H9 (cell line): ENCODE data around the gene HAUS1. TPM values are rescaled to one million over a fixed set of nuclear protein-coding genes. Genes with fewer than 3 reads are reported as not detected.
A peak's percentile ranks its signal among the peaks of the same experiment; 100 is the strongest.

Experiments used
- DNase-seq: peaks from one replicate; pipeline ENCODE4 v3.0.0-alpha.2; 2017
- H2AFZ ChIP-seq: one replicate; pipeline ENCODE4 v1.6.1; 2013; ENCODE audit warnings: mild to moderate bottlenecking, low read length, control low read depth, moderate library complexity
- H2AK5ac ChIP-seq: 2 replicates; pipeline ENCODE4 v1.6.1; 2013; ENCODE audit warnings: low read length, control low read depth, mixed read lengths; ENCODE audit not compliant: insufficient read length
- H2BK120ac ChIP-seq: one replicate; pipeline ENCODE4 v1.6.1; 2013; ENCODE audit warnings: low read depth, mild to moderate bottlenecking, low read length, control low read depth, inconsistent platforms; ENCODE audit not compliant: poor library complexity, severe bottlenecking
- H2BK12ac ChIP-seq: 2 replicates; pipeline ENCODE4 v1.6.1; 2013; ENCODE audit warnings: low read length, control low read depth, mixed read lengths, low read depth; ENCODE audit not compliant: insufficient read length
- H2BK15ac ChIP-seq: 2 replicates; pipeline ENCODE4 v1.6.1; 2013; ENCODE audit warnings: low read depth, low read length, control low read depth
- H2BK20ac ChIP-seq: one replicate; pipeline ENCODE4 v1.6.1; 2013; ENCODE audit warnings: low read depth, mild to moderate bottlenecking, low read length, control low read depth, inconsistent platforms; ENCODE audit not compliant: poor library complexity, severe bottlenecking
- H2BK5ac ChIP-seq: 2 replicates; pipeline ENCODE4 v1.6.1; 2013; ENCODE audit warnings: low read length, control low read depth, mixed read lengths; ENCODE audit not compliant: insufficient read length
- H3K14ac ChIP-seq: 2 replicates; pipeline ENCODE4 v1.6.1; 2013; ENCODE audit warnings: low read length, control low read depth; ENCODE audit not compliant: insufficient read depth
- H3K18ac ChIP-seq: 2 replicates; pipeline ENCODE4 v1.6.1; 2013; ENCODE audit warnings: low read depth, mild to moderate bottlenecking, mixed read lengths, low read length, control low read depth; ENCODE audit not compliant: insufficient read length
- H3K23ac ChIP-seq: 2 replicates; pipeline ENCODE4 v1.6.1; 2013; ENCODE audit warnings: low read length, control low read depth, mixed read lengths, low read depth; ENCODE audit not compliant: insufficient read length
- H3K23me2 ChIP-seq: 2 replicates; pipeline ENCODE4 v1.6.1; 2013; ENCODE audit warnings: low read depth, mild to moderate bottlenecking, mixed read lengths, low read length, control low read depth; ENCODE audit not compliant: insufficient read length, poor library complexity, severe bottlenecking
- H3K27ac ChIP-seq: 2 replicates; pipeline ENCODE4 v1.5.1; 2013; ENCODE audit warnings: low read length, control low read depth, mixed read lengths, low read depth; ENCODE audit not compliant: insufficient read length
- H3K27me3 ChIP-seq: 2 replicates; pipeline ENCODE4 v1.6.1; 2013; ENCODE audit warnings: low read length, control low read depth, inconsistent platforms; ENCODE audit not compliant: insufficient read depth
- H3K4ac ChIP-seq: 2 replicates; pipeline ENCODE4 v1.6.1; 2013; ENCODE audit warnings: low read depth, mild to moderate bottlenecking, control low read depth, inconsistent platforms, low read length, moderate library complexity
- H3K4me1 ChIP-seq: 2 replicates; pipeline ENCODE4 v1.6.1; 2013; ENCODE audit warnings: low read length, control low read depth, inconsistent platforms; ENCODE audit not compliant: insufficient read depth
- H3K4me2 ChIP-seq: 2 replicates; pipeline ENCODE4 v1.6.1; 2013; ENCODE audit warnings: low read length, control low read depth, mixed read lengths; ENCODE audit not compliant: insufficient read length, insufficient read depth
- H3K56ac ChIP-seq: 2 replicates; pipeline ENCODE4 v1.6.1; 2013; ENCODE audit warnings: low read depth, mild to moderate bottlenecking, mixed read lengths, low read length, control low read depth; ENCODE audit not compliant: insufficient read length
- H3K79me1 ChIP-seq: 2 replicates; pipeline ENCODE4 v1.6.1; 2013; ENCODE audit warnings: low read depth, mild to moderate bottlenecking, moderate library complexity, low read length, control low read depth, inconsistent platforms; ENCODE audit not compliant: insufficient read depth, poor library complexity, severe bottlenecking
- H3K79me2 ChIP-seq: 2 replicates; pipeline ENCODE4 v1.6.1; 2013; ENCODE audit warnings: low read length, control low read depth, inconsistent platforms; ENCODE audit not compliant: insufficient read depth
- H3K9ac ChIP-seq: 2 replicates; pipeline ENCODE4 v1.6.1; 2013; ENCODE audit warnings: low read length, control low read depth, mixed read lengths; ENCODE audit not compliant: insufficient read length; ENCODE audit errors: extremely low read depth
- H3K9me3 ChIP-seq: one replicate; pipeline ENCODE4 v1.6.1; 2013; ENCODE audit warnings: low read depth, low read length, inconsistent platforms; ENCODE audit not compliant: control insufficient read depth
- H3T11ph ChIP-seq: one replicate; pipeline ENCODE4 v1.6.1; 2013; ENCODE audit warnings: mild to moderate bottlenecking, low read length, control low read depth, inconsistent platforms
- H4K20me1 ChIP-seq: one replicate; pipeline ENCODE4 v1.6.1; 2013; ENCODE audit not compliant: control insufficient read depth, insufficient read length, insufficient read depth
- H4K5ac ChIP-seq: 2 replicates; pipeline ENCODE4 v1.6.1; 2013; ENCODE audit warnings: low read depth, mild to moderate bottlenecking, mixed read lengths, low read length, control low read depth; ENCODE audit not compliant: insufficient read length
- H4K8ac ChIP-seq: replicated peaks from 2 replicates; pipeline ENCODE4 v1.6.1; 2013; ENCODE audit warnings: low read length, control low read depth, mixed read lengths, low read depth; ENCODE audit not compliant: insufficient read length
- H4K91ac ChIP-seq: 2 replicates; pipeline ENCODE4 v1.6.1; 2013; ENCODE audit warnings: low read depth, mild to moderate bottlenecking, moderate library complexity, mixed read lengths, low read length, control low read depth; ENCODE audit not compliant: insufficient read length
- H3K27ac Mint-ChIP-seq, 3 experiments: 2 replicates in 2 of 3; 3 replicates in 1 of 3; pipeline ENCODE4 v1.8.0; 2020 to 2021; ENCODE audit warnings: mixed read lengths in 3 of 3, mild to moderate bottlenecking in 1 of 3, moderate library complexity in 1 of 3
- H3K27me3 Mint-ChIP-seq: 2 replicates; pipeline ENCODE4 v1.8.0; 2021; ENCODE audit warnings: low read depth, mild to moderate bottlenecking, moderate library complexity, mixed read lengths
- H3K36me3 Mint-ChIP-seq, 3 experiments: 2 replicates in 2 of 3; 3 replicates in 1 of 3; pipeline ENCODE4 v1.8.0; 2020 to 2021; ENCODE audit warnings: low read depth in 3 of 3, mixed read lengths in 3 of 3; ENCODE audit not compliant: insufficient read depth in 1 of 3
- H3K4me1 Mint-ChIP-seq, 2 experiments: 2 replicates each; pipeline ENCODE4 v1.8.0; 2020; ENCODE audit warnings: mixed read lengths in 2 of 2
- H3K4me3 Mint-ChIP-seq, 2 experiments: 2 replicates in 1 of 2; 3 replicates in 1 of 2; pipeline ENCODE4 v1.8.0; 2020 to 2021; ENCODE audit warnings: mild to moderate bottlenecking in 2 of 2, mixed read lengths in 2 of 2, moderate library complexity in 1 of 2
- H3K9me3 Mint-ChIP-seq, 2 experiments: 2 replicates in 1 of 2; 3 replicates in 1 of 2; pipeline ENCODE4 v1.8.0; 2020; ENCODE audit warnings: mild to moderate bottlenecking in 2 of 2, mixed read lengths in 2 of 2, moderate library complexity in 1 of 2
- WGBS: extraction: QIAGEN DNeasy Blood & Tissue Kit; methylation state at CpG from one replicate; pipeline ENCODE4 v1.1.7; 2013; ENCODE audit warnings: missing lambda C conversion rate, low lambda C conversion rate, mixed read lengths; ENCODE audit not compliant: insufficient read length; ENCODE audit errors: extremely low coverage; 5-methylcytosine and 5-hydroxymethylcytosine counted together
- total RNA-seq: library from RNA; stranded (reverse); gene quantifications from 2 replicates; pipeline ENCODE4 v1.2.1, GENCODE V29; 2021
- TF ChIP-seq, protein P1 (sequence below): fragments of 200-600 bp; sonication (generic); conservative IDR thresholded peaks from 3 replicates; pipeline ENCODE4 v1.8.0; 2021; ENCODE audit warnings: antibody characterized with exemption, mild to moderate bottlenecking

Gene HAUS1
- total RNA-seq, 1 experiment from 2014 or later: 87.0 TPM

DNA sequence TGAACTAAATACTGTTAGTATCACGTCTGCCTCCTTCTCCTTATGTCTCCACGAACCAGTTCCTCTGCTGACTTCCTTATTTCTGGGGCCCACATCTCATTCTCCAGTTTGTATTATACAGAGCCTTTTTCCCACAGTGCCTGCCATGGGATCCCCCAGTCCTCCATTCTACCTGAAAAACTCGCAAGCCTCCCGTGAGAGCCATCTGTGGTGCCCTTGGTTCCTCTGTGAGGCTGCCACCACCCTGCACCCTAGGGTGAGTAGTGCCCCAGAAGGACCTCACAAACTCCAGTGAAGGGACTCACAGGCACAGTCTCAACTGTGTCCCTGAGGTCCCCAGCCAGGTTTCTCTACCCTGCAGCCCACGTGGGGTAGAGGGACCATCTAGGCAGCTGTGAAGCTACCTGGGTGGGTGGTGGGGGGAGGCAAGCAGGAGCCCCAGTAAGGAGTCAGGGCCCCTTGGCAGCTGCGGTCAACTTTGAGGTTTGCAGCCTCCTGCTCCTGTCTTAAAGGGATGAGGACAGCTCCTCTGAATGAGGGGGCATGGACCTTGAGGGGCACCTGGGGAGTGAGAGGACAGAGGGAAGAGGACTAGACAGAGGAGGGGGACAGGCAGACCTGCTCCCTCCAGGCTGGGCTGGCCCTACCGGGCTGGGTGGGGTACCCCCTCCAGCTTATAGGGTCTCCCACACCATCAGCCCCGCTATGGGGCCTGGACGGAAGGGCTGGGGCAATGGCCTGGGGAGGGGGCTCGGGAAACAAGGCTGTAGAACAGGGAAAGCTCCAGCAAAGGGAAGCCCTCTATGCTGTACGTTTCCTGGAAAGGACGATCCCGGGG, 33.2 kb upstream of the HAUS1 start:
- H3K79me1 ChIP-seq: no peaks in the 10 kb centered on the region
- no peak overlapping the region for H3K9ac ChIP-seq
- H3K27me3 ChIP-seq: peaks cover 5% of the 10 kb centered on the region
- H2BK15ac ChIP-seq: no peak overlapping the region
- WGBS: no CpG with 5 or more reads among the region's 13 CpGs
- no peak overlapping the region for H4K91ac ChIP-seq
- Mint-ChIP-seq H3K9me3 (peaks cover 0 to 1% of the 10 kb centered on the region in 2 experiments; a peak in 1 of 5 replicates), H3K36me3 (peaks cover 0 to 3% (median 0%) of the 10 kb centered on the region in 3 experiments; a peak in 1 of 7 replicates), H3K27ac (no peak overlapping the region), H3K4me1 (peaks cover 8% of the 10 kb centered on the region in 2 experiments), H3K4me3 (peak overlapping the region; percentile 60 to 74), H3K27me3 (peaks cover 30% of the 10 kb centered on the region)
- no peaks in the 10 kb centered on the region for H4K20me1 ChIP-seq
- no peak overlapping the region for H3K23ac ChIP-seq
- peaks cover 10% of the 10 kb centered on the region for H3K23me2 ChIP-seq
- H3T11ph ChIP-seq: no peak overlapping the region
- no peak overlapping the region for H2BK5ac ChIP-seq
- H4K5ac ChIP-seq: no peak overlapping the region
- no peak overlapping the region for H2AK5ac ChIP-seq
- H3K56ac ChIP-seq: no peak overlapping the region
- no peaks in the 10 kb centered on the region for H3K4me1 ChIP-seq
- H3K14ac ChIP-seq: peak overlapping the region; percentile 76
- H3K4ac ChIP-seq: no peak overlapping the region
- H2AFZ ChIP-seq: no peak overlapping the region
- DNase-seq: no peak
- H3K9me3 ChIP-seq: no peaks in the 10 kb centered on the region
- TF ChIP-seq, protein P1, sequence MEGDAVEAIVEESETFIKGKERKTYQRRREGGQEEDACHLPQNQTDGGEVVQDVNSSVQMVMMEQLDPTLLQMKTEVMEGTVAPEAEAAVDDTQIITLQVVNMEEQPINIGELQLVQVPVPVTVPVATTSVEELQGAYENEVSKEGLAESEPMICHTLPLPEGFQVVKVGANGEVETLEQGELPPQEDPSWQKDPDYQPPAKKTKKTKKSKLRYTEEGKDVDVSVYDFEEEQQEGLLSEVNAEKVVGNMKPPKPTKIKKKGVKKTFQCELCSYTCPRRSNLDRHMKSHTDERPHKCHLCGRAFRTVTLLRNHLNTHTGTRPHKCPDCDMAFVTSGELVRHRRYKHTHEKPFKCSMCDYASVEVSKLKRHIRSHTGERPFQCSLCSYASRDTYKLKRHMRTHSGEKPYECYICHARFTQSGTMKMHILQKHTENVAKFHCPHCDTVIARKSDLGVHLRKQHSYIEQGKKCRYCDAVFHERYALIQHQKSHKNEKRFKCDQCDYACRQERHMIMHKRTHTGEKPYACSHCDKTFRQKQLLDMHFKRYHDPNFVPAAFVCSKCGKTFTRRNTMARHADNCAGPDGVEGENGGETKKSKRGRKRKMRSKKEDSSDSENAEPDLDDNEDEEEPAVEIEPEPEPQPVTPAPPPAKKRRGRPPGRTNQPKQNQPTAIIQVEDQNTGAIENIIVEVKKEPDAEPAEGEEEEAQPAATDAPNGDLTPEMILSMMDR: no peak
- H3K27ac ChIP-seq: no peak overlapping the region
- H2BK120ac ChIP-seq: no peak overlapping the region
- peak overlapping the region; percentile 78 for H3K4me2 ChIP-seq
- H2BK20ac ChIP-seq: no peak overlapping the region
- H3K79me2 ChIP-seq: no peaks in the 10 kb centered on the region
- H2BK12ac ChIP-seq: no peak overlapping the region
- no peak overlapping the region for H3K18ac ChIP-seq
- H4K8ac ChIP-seq: no peak overlapping the region
